HL-60 (cell line): ENCODE results near the gene ABCA2.

Experiments
- CTCF ChIP-seq: IDR thresholded peaks from one replicate; pipeline ENCODE4 v1.5.1; 2011; ENCODE audit warnings: low read length, control low read depth, inconsistent platforms; ENCODE audit not compliant: insufficient read depth
- POLR2AphosphoS5 ChIP-seq: IDR thresholded peaks from 2 replicates; pipeline ENCODE4 v1.6.1; 2012; ENCODE audit warnings: low read depth
- REST ChIP-seq: IDR thresholded peaks from 2 replicates; pipeline ENCODE4 v1.6.1; 2012; ENCODE audit warnings: low read depth; ENCODE audit not compliant: insufficient replicate concordance

DNA sequence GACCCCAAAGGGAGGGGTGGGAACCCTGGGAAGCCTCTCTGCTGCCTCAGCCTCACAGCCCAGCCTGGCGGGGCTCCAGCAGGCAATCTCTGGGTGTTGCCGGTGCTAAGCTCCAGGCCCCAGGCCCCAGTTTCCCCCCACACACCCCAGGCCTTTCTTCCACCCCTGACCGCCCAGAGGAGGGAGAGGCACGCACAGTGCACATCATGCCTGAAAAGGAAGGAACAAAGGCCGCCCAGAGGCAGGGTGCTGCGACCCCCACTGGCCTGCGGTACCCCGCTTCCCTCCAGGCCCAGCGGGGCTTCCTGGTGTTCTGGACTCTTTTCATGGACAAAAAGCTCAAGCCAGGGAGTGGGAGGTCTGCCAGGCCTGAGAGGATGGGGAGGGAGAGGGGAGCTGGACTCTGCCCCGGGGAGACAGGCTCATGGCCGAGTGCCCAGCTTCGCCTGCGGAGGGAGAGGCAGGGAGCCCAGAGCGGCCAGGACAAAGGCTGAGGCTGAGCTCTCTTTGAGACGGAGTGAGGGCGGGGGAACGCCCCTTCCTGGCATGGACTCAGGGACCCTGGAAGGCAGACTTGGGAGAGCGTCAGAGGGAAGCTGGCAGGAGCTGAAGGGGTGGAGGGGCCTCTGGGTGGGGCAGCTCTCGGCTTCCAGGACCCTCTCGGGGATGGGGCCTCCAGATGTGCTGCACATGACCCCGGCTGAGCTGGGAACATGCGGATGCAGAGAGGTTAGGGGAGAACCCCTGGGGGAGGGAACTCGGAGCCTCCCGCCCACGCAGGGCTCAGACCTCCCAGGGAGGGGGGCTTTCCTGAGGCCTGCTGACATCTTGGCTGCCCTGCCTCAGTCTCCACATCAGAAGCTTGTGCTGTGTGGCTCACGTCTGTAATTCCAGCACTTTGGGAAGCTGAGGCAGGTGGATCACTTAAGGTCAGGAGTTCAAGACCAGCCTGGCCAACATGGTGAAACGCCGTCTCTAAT lies 27.6 kb upstream of the ABCA2 start:
- TF ChIP-seq CTCF: no peak
- no peak for TF ChIP-seq REST
- no peak for TF ChIP-seq POLR2AphosphoS5
